ENCODE results near the gene DPPA3.
"Not testable (repeated sequence)": the region's sequence is repeated elsewhere in the genome, so short reads cannot be mapped to it uniquely, and the experiment has no call there.

The DPPA3 gene

GRCh38 chr12:7711133-7711532 lies at the start of gene DPPA3:
Gene DPPA3 (plus strand): TSS chr12:7711433. CDS start chr12:7711571, 138 bp downstream.
- no peak for DNase-seq

- DNase-seq = no peak
Measured at GRCh38 chr12:7661741-7662140, 49.5 kb upstream of the DPPA3 start.

- DNase-seq = no peak
Measured at GRCh38 chr12:7666595-7666994, 44.6 kb upstream of the DPPA3 start.

- DNase-seq = no peak
Measured at GRCh38 chr12:7667125-7667524, 44.1 kb upstream of the DPPA3 start.

GRCh38 chr12:7668171-7668570 lies 43.1 kb upstream of the DPPA3 start:
- DNase-seq = no peak

- not testable (repeated sequence) for DNase-seq
Measured at GRCh38 chr12:7675455-7675854, 35.8 kb upstream of the DPPA3 start.

GRCh38 chr12:7677432-7677888 lies 33.8 kb upstream of the DPPA3 start:
- not testable (repeated sequence) for DNase-seq

- no peak for DNase-seq
Measured at GRCh38 chr12:7678744-7679143, 32.5 kb upstream of the DPPA3 start.

- DNase-seq = no peak
Measured at GRCh38 chr12:7679251-7680045, 31.8 kb upstream of the DPPA3 start.

- no peak for DNase-seq
Measured at GRCh38 chr12:7681535-7681934, 29.7 kb upstream of the DPPA3 start.

GRCh38 chr12:7693793-7694192 lies 17.4 kb upstream of the DPPA3 start:
- no peak for DNase-seq

- no peak for DNase-seq
Measured at GRCh38 chr12:7694556-7695236, 16.5 kb upstream of the DPPA3 start.

- no peak for DNase-seq
Measured at GRCh38 chr12:7695237-7695560, 16.0 kb upstream of the DPPA3 start.

- no peak for DNase-seq
Measured at GRCh38 chr12:7695566-7696197, 15.6 kb upstream of the DPPA3 start, which contains the start of gene GDF3. Gene GDF3 (minus strand): TSS chr12:7695775. CDS start chr12:7695728, 47 bp downstream.

GRCh38 chr12:7705846-7706245 lies 5.4 kb upstream of the DPPA3 start:
- no peak for DNase-seq

GRCh38 chr12:7709969-7710675 lies 1.1 kb upstream of the DPPA3 start:
- no peak for DNase-seq

GRCh38 chr12:7712841-7713442 lies 1.7 kb downstream of the DPPA3 start:
- no peak for DNase-seq

- no peak for DNase-seq
Measured at GRCh38 chr12:7716381-7716780, 5.1 kb downstream of the DPPA3 start.

- DNase-seq = no peak
Measured at GRCh38 chr12:7719946-7720730, 8.9 kb downstream of the DPPA3 start.

GRCh38 chr12:7723926-7724325 lies 12.7 kb downstream of the DPPA3 start:
- no peak for DNase-seq

- no peak for DNase-seq
Measured at GRCh38 chr12:7729746-7730145, 18.5 kb downstream of the DPPA3 start.

GRCh38 chr12:7730984-7731383 lies 19.8 kb downstream of the DPPA3 start:
- not testable (repeated sequence) for DNase-seq
